ENCODE results near the gene GBX2. TPM values are rescaled to one million over a fixed set of nuclear protein-coding genes. Genes with fewer than 3 reads are reported as not detected.

The GBX2 gene
- total and polyA plus RNA-seq, 10 of the 15 experiments (the other 5 are each of a cell fraction or from before 2014, with no cell fraction given), result not detected

GRCh38 chr2:236125541-236125940 lies 42.6 kb downstream of the GBX2 start (continued):
- TF ChIP-seq KDM1A (IDR thresholded peaks at IDR 0.05; ENCODE audit: borderline replicate concordance) (no peak), CHD2 (IDR thresholded peaks at IDR 0.05; ENCODE audit: borderline replicate concordance, low read depth, low read length) (no peak), KLF5 (IDR thresholded peaks at IDR 0.05; ENCODE audit: partially characterized antibody) (no peak), EED (IDR thresholded peaks at IDR 0.05; ENCODE audit: low read depth) (no peak), IKZF2 (IDR thresholded peaks at IDR 0.05) (no peak)

- no peak for TF ChIP-seq NR2F1 (conservative IDR thresholded peaks at IDR 0.05)
- no peak for TF ChIP-seq TCF3 (IDR thresholded peaks at IDR 0.05; ENCODE audit: borderline replicate concordance, insufficient read depth, low read depth, low read length)
- TF ChIP-seq YBX1 (IDR thresholded peaks at IDR 0.05), result no peak
- no peak for TF ChIP-seq POLR2A (IDR thresholded peaks at IDR 0.05; ENCODE audit: low read depth, low read length)
- no peaks in the 10 kb centered on the region; a peak in 2 of 4 replicates for H3K27me3 ChIP-seq (replicated peaks in 1 of 2; ENCODE audit: control insufficient read depth in 2 of 2, insufficient read depth in 2 of 2, low read length in 1 of 2)
- SMC1A ChIA-PET (ENCODE audit: uncharacterized antibody, unreplicated experiment), result no interaction called here
- in situ Hi-C loops (cut with MboI), result no loop called here
- H3K4me1 ChIP-seq (ENCODE audit: control insufficient read depth, insufficient read depth, low read length), result no peaks in the 10 kb centered on the region
- no peak overlapping the region for H3K9ac ChIP-seq (ENCODE audit: control insufficient read depth, insufficient read depth, low read length)
- CTCF ChIA-PET, result no interaction called here
- intact Hi-C loops (cut with micrococcal nuclease; ENCODE audit: unreplicated experiment), result no loop called here
- WGBS (ENCODE audit: insufficient coverage, insufficient replicate concordance, low lambda C conversion rate, missing lambda C conversion rate), result 50% methylated on average over 27 of the region's 30 CpGs
- H3K36me3 ChIP-seq (ENCODE audit: control insufficient read depth in 2 of 2, insufficient read depth in 2 of 2, low read length in 1 of 2), result no peaks in the 10 kb centered on the region
- RAD21 ChIA-PET (ENCODE audit: unreplicated experiment), result no interaction called here
- no peak overlapping the region for H3K4me2 ChIP-seq (ENCODE audit: control insufficient read depth, insufficient read depth)
- FAIRE-seq (no peak), ATAC-seq (no peak), DNase-seq (ENCODE audit: low read depth, low spot score) (no peak)
- no peaks in the 10 kb centered on the region for H4K20me1 ChIP-seq (ENCODE audit: control insufficient read depth, insufficient read depth)
- no peak overlapping the region for H2AFZ ChIP-seq (ENCODE audit: control insufficient read depth, low read depth, low read length)
- no TSS peak for BruUV-seq (replicated peaks)
- no peak overlapping the region for H3K4me3 ChIP-seq
- H3K27ac ChIP-seq (ENCODE audit: control insufficient read depth, insufficient read depth), result no peak overlapping the region
- H3K79me2 ChIP-seq (ENCODE audit: control insufficient read depth, insufficient read depth, low read length), result no peaks in the 10 kb centered on the region
- H3K9me3 ChIP-seq (replicated peaks; ENCODE audit: control insufficient read depth, insufficient read depth, low read length), result no peaks in the 10 kb centered on the region
- POLR2A ChIA-PET, result no interaction called here
These were observed 43.8 kb downstream of the GBX2 start for GRCh38 chr2:236124182-236124893.

Data from GM12878 (cell line).